ENCODE results near the gene CC2D2B. TPM values are rescaled to one million over a fixed set of nuclear protein-coding genes. Genes with fewer than 3 reads are reported as not detected.

The CC2D2B gene
- total RNA-seq, 1 donor from 2014 or later = 0.46 TPM

- DNase-seq (ENCODE audit: extremely low spot score, unreplicated experiment) = no peak
- TF ChIP-seq CTCF (IDR thresholded peaks at IDR 0.05) = peak; percentile 10
- H3K4me1 Mint-ChIP-seq (ENCODE audit: unreplicated experiment) = no peaks in the 10 kb centered on the region
- no peak overlapping the region for H3K27ac Mint-ChIP-seq (ENCODE audit: unreplicated experiment)
- no peaks in the 10 kb centered on the region for H3K36me3 Mint-ChIP-seq (ENCODE audit: unreplicated experiment)
- H3K27me3 Mint-ChIP-seq (ENCODE audit: unreplicated experiment) = peaks cover 31% of the 10 kb centered on the region
- no peaks in the 10 kb centered on the region for H3K9me3 Mint-ChIP-seq (ENCODE audit: unreplicated experiment)
- H3K4me3 Mint-ChIP-seq (ENCODE audit: unreplicated experiment) = no peak overlapping the region
These were observed 117.8 kb downstream of the CC2D2B start for GRCh38 chr10:96025566-96025965.

GRCh38 chr10:96034625-96035024 lies 126.8 kb downstream of the CC2D2B start:
- H3K27me3 Mint-ChIP-seq (ENCODE audit: unreplicated experiment) = peaks cover 52% of the 10 kb centered on the region
- DNase-seq (ENCODE audit: extremely low spot score, unreplicated experiment) = no peak
- no peak overlapping the region for H3K4me3 Mint-ChIP-seq (ENCODE audit: unreplicated experiment)
- no peak for TF ChIP-seq CTCF (IDR thresholded peaks at IDR 0.05)
- H3K9me3 Mint-ChIP-seq (ENCODE audit: unreplicated experiment) = no peaks in the 10 kb centered on the region
- no peaks in the 10 kb centered on the region for H3K36me3 Mint-ChIP-seq (ENCODE audit: unreplicated experiment)
- H3K4me1 Mint-ChIP-seq (ENCODE audit: unreplicated experiment) = no peaks in the 10 kb centered on the region
- H3K27ac Mint-ChIP-seq (ENCODE audit: unreplicated experiment) = no peak overlapping the region

GRCh38 chr10:96038476-96039387 lies 131.0 kb downstream of the CC2D2B start:
- H3K27me3 Mint-ChIP-seq (ENCODE audit: unreplicated experiment) = peaks cover 40% of the 10 kb centered on the region
- H3K9me3 Mint-ChIP-seq (ENCODE audit: unreplicated experiment) = no peaks in the 10 kb centered on the region
- H3K4me3 Mint-ChIP-seq (ENCODE audit: unreplicated experiment) = no peak overlapping the region
- DNase-seq (ENCODE audit: extremely low spot score, unreplicated experiment) = no peak
- H3K27ac Mint-ChIP-seq (ENCODE audit: unreplicated experiment) = no peak overlapping the region
- no peaks in the 10 kb centered on the region for H3K36me3 Mint-ChIP-seq (ENCODE audit: unreplicated experiment)
- TF ChIP-seq CTCF (IDR thresholded peaks at IDR 0.05) = no peak
- peaks cover 6% of the 10 kb centered on the region for H3K4me1 Mint-ChIP-seq (ENCODE audit: unreplicated experiment)

GRCh38 chr10:96041146-96041545 lies 133.4 kb downstream of the CC2D2B start:
- peaks cover 26% of the 10 kb centered on the region for H3K27me3 Mint-ChIP-seq (ENCODE audit: unreplicated experiment)
- no peaks in the 10 kb centered on the region for H3K9me3 Mint-ChIP-seq (ENCODE audit: unreplicated experiment)
- TF ChIP-seq CTCF (IDR thresholded peaks at IDR 0.05) = no peak
- H3K4me1 Mint-ChIP-seq (ENCODE audit: unreplicated experiment) = peaks cover 18% of the 10 kb centered on the region
- H3K27ac Mint-ChIP-seq (ENCODE audit: unreplicated experiment) = no peak overlapping the region
- DNase-seq (ENCODE audit: extremely low spot score, unreplicated experiment) = no peak
- no peak overlapping the region for H3K4me3 Mint-ChIP-seq (ENCODE audit: unreplicated experiment)
- peaks cover 2% of the 10 kb centered on the region for H3K36me3 Mint-ChIP-seq (ENCODE audit: unreplicated experiment)

GRCh38 chr10:96043033-96043892 lies 135.5 kb downstream of the CC2D2B start, which contains the start of gene CCNJ:
CCNJ (plus strand) TSS chr10:96043583; CDS start chr10:96044394, 811 bp downstream.
- Mint-ChIP-seq H3K4me1 (ENCODE audit: unreplicated experiment) (peaks cover 22% of the 10 kb centered on the region), H3K9me3 (ENCODE audit: unreplicated experiment) (no peaks in the 10 kb centered on the region), H3K27me3 (ENCODE audit: unreplicated experiment) (peaks cover 8% of the 10 kb centered on the region), H3K36me3 (ENCODE audit: unreplicated experiment) (peaks cover 8% of the 10 kb centered on the region), H3K4me3 (ENCODE audit: unreplicated experiment) (peak within 1 kb of the TSS; percentile 94), H3K27ac (ENCODE audit: unreplicated experiment) (peak within 1 kb of the TSS; percentile 93)
- peak; percentile 30 for TF ChIP-seq CTCF (IDR thresholded peaks at IDR 0.05)
- DNase-seq (ENCODE audit: extremely low spot score, unreplicated experiment) = peak; percentile 96

Measured in osteocyte (in vitro differentiated cells).